HG02973 (cell line): Measurements from ENCODE around the gene HOXB9.

Experiments
- ATAC-seq: cut with Tn5 transposase; IDR thresholded peaks from one replicate; pipeline ENCODE4 v1.9.1; 2021; ENCODE audit warnings: moderate library complexity; ENCODE audit not compliant: unreplicated experiment

HOXB9 gene

GRCh38 chr17:48588528-48588927, 37.6 kb downstream of the HOXB9 start:
- ATAC-seq: no peak

DNA sequence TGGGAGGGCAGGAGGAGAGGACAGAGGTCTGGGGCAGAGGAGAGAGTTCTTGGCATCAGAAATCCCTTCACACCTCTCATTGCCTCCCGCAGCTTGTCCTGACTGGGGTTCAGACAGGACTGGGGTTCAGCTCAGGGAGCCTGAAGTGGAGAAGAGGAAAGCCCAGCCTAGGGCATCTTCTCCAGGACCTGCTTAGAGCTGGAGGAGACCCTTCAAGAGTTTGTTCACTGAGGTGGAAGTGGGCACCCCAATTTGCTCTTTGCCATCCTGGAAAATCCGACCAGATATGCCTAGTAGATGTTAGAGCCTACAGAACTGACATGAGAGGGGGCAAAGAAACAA, 38.1 kb downstream of the HOXB9 start:
- ATAC-seq: no peak

GRCh38 chr17:48587276-48588073, 38.7 kb downstream of the HOXB9 start:
- no peak for ATAC-seq

DNA sequence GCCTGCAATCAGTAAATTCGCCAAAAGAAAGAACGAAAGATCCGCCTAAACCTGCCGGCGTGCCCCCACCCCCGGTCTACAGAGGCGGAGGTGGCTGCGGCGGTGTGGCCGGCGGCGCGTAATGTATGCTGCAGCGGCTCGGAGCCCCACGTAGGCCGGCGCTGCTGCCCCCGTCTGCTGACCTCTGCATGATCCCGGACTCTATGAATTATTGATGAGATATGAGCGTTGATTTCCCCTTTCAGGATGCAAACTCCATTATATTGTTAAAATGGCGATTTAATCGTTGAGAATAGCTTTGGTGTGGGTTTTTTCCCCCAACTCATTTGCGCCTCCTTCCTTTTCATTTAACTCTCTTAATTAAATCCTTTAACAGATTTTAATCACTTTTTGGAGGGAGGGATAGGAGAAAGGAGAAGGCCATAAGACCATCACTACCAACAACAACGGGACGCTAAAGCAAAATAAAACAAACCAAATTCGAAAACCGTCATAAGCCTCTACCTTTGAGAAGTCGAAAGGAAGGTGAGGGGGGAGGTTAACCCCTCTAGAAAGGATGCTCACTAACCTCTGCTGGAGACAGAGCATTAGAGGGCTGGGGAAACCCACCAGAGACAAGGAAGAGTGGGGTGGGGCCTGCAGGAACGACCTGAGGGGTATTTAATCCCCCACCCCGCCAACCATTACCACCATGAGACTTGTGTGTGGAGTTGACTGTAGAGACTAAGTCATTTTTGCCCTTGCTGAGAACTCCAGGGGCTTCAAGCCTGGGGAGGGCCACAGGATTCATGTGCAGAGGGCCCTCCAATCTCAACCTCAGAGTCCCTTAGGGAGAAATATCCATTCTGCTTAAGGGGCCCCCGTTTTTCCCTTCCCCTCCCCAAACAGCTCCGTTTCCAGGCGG, 39.6 kb downstream of the HOXB9 start:
- no peak for ATAC-seq

- no peak for ATAC-seq
Measured at GRCh38 chr17:48584223-48584741, 41.9 kb downstream of the HOXB9 start.

- no peak for ATAC-seq
Measured at GRCh38 chr17:48583708-48584222, 42.4 kb downstream of the HOXB9 start.

GRCh38 chr17:48582750-48583069, 43.4 kb downstream of the HOXB9 start:
- no peak for ATAC-seq

- ATAC-seq: no peak
Measured at GRCh38 chr17:48579760-48580554, 46.2 kb downstream of the HOXB9 start.

DNA sequence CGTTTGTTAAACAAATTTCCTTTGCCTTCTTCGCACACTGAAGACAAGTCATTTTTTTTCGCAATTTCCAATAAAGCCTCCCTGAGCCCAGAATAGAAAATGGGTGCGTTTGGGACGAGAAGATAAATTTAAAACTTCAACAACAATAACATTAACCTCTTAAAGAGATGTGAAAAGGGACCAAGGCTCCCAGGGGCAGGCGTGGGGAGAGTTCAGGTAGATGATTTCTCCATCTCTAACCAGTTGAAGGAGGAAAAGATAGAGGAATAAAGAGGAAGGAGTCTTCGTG, 46.7 kb downstream of the HOXB9 start:
- no peak for ATAC-seq

- ATAC-seq: no peak
Measured at GRCh38 chr17:48578616-48579470, 47.3 kb downstream of the HOXB9 start.

- no peak for ATAC-seq
Measured at GRCh38 chr17:48577946-48578615, 48.1 kb downstream of the HOXB9 start, which contains the start of gene HOXB4. Gene HOXB4, minus strand, starts transcription at chr17:48578350. Its CDS starts 31 bp downstream, at chr17:48578319.

GRCh38 chr17:48577330-48577945, 48.7 kb downstream of the HOXB9 start:
- no peak for ATAC-seq

DNA sequence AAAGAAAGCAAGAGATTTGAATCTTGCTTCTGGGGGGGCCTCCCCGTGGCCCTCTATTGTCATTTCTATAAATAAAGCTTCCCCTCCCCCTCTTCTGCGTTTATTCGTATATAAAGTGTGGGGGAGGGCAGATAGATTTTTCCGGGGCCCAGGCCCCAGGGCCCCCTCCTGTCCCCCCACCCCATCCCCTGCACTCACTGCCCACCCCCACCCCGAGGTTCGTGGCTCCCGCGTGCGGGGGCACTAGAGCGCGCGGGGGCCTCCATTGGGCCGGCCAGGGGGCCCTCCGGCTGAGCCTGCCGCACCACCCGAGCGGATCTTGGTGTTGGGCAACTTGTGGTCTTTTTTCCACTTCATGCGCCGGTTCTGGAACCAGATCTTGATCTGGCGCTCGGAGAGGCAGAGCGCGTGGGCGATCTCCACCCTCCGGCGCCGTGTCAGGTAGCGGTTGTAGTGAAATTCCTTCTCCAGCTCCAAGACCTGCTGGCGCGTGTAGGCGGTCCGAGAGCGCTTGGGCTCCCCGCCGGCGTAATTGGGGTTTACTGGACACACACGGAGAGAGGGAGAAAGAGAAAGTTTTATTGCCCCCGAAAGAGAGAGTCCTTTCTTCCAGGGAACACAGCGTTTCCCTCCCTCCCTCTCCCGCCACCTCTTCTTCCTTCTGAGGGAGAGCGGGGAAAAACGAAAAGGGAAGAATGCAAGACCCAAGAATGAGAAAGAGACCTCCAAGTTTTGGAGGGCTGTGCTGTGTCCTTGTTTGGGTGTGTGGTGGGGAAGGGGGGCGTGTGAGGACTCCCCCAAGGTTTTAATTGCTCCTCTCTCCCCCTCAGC, 49.5 kb downstream of the HOXB9 start:
- no peak for ATAC-seq

DNA sequence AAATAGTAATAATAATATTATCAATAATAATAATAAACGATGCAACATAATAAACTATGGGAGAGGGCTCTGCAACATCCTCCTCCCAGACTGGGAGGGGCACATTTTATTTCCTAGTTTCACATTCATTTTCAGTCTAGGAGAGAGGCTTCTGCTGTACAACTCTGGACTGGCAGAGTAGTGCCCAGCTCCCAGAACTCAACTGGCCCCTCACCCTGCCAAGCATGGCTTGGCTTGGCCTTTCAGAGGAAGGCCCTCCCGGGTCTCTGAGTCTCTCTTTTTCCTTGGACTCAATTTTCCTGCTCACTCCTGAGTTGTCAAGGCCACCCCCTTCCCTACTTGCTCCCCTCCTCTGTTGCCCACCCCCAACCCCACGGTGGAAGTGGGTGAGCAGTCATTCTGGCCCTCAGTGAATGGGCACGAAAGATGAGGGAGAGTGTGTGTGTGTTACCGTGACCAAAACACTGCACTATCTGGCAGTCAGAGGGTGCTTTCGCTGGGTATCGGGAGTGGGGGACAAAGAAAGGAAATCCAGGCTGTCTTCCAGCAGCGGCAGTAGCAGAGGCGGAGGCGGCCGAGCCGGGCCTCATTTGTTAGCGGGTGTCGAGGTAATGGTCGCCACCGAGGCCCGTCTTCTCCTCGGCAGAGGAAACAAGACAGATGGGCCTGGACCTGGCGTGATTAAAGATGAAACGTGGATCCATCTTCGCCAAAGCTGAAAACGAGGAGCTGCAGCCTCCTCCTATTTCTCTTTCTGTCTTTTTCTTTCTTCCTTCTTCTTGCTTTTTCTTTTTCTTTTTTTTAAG, 50.3 kb downstream of the HOXB9 start:
- ATAC-seq: no peak

- ATAC-seq: no peak
Measured at GRCh38 chr17:48575066-48575582, 51.0 kb downstream of the HOXB9 start.

DNA sequence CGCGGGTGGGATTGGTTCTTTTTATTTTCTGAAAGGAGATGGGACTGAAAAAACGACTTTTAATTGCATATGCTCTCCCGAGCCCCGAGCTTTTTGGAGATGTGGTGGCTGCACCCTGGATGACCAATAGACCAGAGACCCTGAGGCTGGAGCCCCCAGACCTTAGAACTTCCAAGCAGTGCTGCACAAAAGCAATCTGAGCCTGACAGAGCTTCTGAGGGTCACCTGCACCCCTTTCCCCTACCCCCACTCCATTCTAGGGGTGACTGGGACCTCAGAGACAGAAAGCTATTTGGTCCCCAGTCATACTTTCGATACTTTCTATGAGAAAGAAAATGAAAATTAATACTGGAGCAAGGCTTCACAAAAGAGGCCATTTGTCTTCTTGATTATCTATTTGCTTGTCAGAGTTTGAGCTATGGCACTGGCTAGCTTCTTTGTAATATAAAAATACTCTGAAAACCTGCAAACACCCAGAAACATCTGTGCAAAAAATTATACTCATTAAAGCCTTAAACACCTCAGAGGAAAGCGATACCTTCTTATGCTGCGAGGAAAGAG, 51.6 kb downstream of the HOXB9 start:
- ATAC-seq: no peak

- ATAC-seq: no peak
Measured at GRCh38 chr17:48571826-48572417, 54.2 kb downstream of the HOXB9 start.
